HCT116 (cell line): Measurements from ENCODE around the gene DAGLB. TPM values are rescaled to one million over a fixed set of nuclear protein-coding genes. Genes with fewer than 3 reads are reported as not detected.

Experiments used
- ATAC-seq: fragments of 200-7000 bp; cut with Tn5 transposase; 2 replicates; pipeline ENCODE4 v1.9.1; 2020; ENCODE audit warnings: mild to moderate bottlenecking, moderate library complexity
- BruUV-seq: library from RNA; stranded (reverse); fragments of 400-500 nt; replicated peaks from 2 replicates; lab custom pipeline; 2021; lab: Mats Ljungman, UMichigan
- CTCF ChIA-PET: fragments of 300-600 bp; sonication (Branson Sonifier 250); formaldehyde crosslinking; loops from one replicate; lab custom pipeline; 2021; ENCODE audit warnings: antibody characterized with exemption; lab: Charles Lee
- POLR2A ChIA-PET: fragments of 300-600, 350-600 bp; sonication (Branson Sonifier 250); formaldehyde crosslinking; loops from one replicate; lab custom pipeline; 2021; ENCODE audit warnings: antibody characterized with exemption; lab: Charles Lee
- RAD21 ChIA-PET, 2 experiments: fragments of 300-600 bp; sonication (Branson Sonifier 250); formaldehyde crosslinking; loops; one replicate each; lab custom pipeline; 2023; ENCODE audit warnings: low total read pairs in 2 of 2; ENCODE audit not compliant: uncharacterized antibody in 2 of 2, unreplicated experiment in 2 of 2, low non-redundant PET in 1 of 2; lab: Charles Lee
- DNase-seq: peaks from one replicate; pipeline ENCODE4 v3.0.0-alpha.2; 2010; ENCODE audit warnings: low read depth, low spot score
- H2AFZ ChIP-seq: fragments of 200-600 bp; shearing (Covaris generic), sonication (generic); 2 replicates; pipeline ENCODE4 v1.6.1; 2017; ENCODE audit warnings: low read depth, mixed run types, mixed read lengths, antibody characterized with exemption, low read length; ENCODE audit not compliant: poor library complexity, severe bottlenecking
- H3K27ac ChIP-seq: 2 replicates; pipeline ENCODE4 v1.5.1; 2012; ENCODE audit warnings: low read depth, low read length
- H3K27me3 ChIP-seq: fragments of 200-600 bp; sonication (generic); 2 replicates; pipeline ENCODE4 v1.6.1; 2016; ENCODE audit warnings: mixed run types, low read length, mixed read lengths; ENCODE audit not compliant: insufficient read depth
- H3K36me3 ChIP-seq, 2 experiments: fragments of 200-500 bp in 1 of 2; fragments of 200-600 bp in 1 of 2; sonication (Bioruptor generic) in 1 of 2; sonication (generic) in 1 of 2; 2 replicates each; pipeline versions ENCODE4 v1.5.1 to v1.6.1; 2014 to 2016; ENCODE audit warnings: low read length in 2 of 2, inconsistent platforms in 1 of 2, mixed read lengths in 1 of 2, mixed run types in 1 of 2; ENCODE audit not compliant: insufficient read depth in 2 of 2, control insufficient read depth in 1 of 2
- H3K4me1 ChIP-seq, 2 experiments: fragments of 200-600 bp in 1 of 2; sonication (generic) in 1 of 2; 2 replicates each; pipeline versions ENCODE4 v1.5.1 to v1.6.1; 2012 to 2017; ENCODE audit warnings: low read length in 2 of 2, inconsistent platforms in 1 of 2, mild to moderate bottlenecking in 1 of 2, mixed read lengths in 1 of 2, mixed run types in 1 of 2, moderate library complexity in 1 of 2; ENCODE audit not compliant: insufficient read depth in 2 of 2, control insufficient read depth in 1 of 2
- H3K4me2 ChIP-seq: fragments of 200-600 bp; sonication (generic); 2 replicates; pipeline ENCODE4 v1.6.1; 2017; ENCODE audit warnings: mixed run types, low read length, mixed read lengths
- H3K4me3 ChIP-seq, 2 experiments: fragments of 200-600 bp in 1 of 2; sonication (generic) in 1 of 2; replicated peaks in 1 of 2; 2 replicates each; pipeline ENCODE4 v1.5.1; 2011 to 2016; ENCODE audit warnings: low read length in 2 of 2, control low read depth in 1 of 2, low read depth in 1 of 2, mild to moderate bottlenecking in 1 of 2, mixed read lengths in 1 of 2, mixed run types in 1 of 2
- H3K79me2 ChIP-seq: fragments of 200-600 bp; sonication (generic); 2 replicates; pipeline ENCODE4 v1.6.1; 2017; ENCODE audit warnings: mild to moderate bottlenecking, mixed run types, low read length, moderate library complexity, mixed read lengths; ENCODE audit not compliant: insufficient read depth
- H3K9ac ChIP-seq: fragments of 200-600 bp; sonication (generic); 2 replicates; pipeline ENCODE4 v1.6.1; 2016; ENCODE audit warnings: low read length, mixed read lengths
- H3K9me2 ChIP-seq: fragments of 200-600 bp; sonication (generic), shearing (Covaris generic); 2 replicates; pipeline ENCODE4 v1.6.1; 2017; ENCODE audit warnings: mixed run types, mild to moderate bottlenecking, moderate library complexity; ENCODE audit not compliant: insufficient read depth
- H3K9me3 ChIP-seq, 2 experiments: fragments of 200-500 bp in 1 of 2; fragments of 200-600 bp in 1 of 2; sonication (Bioruptor generic) in 1 of 2; sonication (generic) in 1 of 2; 2 replicates each; pipeline ENCODE4 v1.6.1; 2014 to 2017; ENCODE audit warnings: low read length in 2 of 2, mixed read lengths in 2 of 2, inconsistent platforms in 1 of 2, low read depth in 1 of 2, mild to moderate bottlenecking in 1 of 2, mixed run types in 1 of 2, moderate library complexity in 1 of 2; ENCODE audit not compliant: control insufficient read depth in 1 of 2, insufficient read depth in 1 of 2
- H4K20me1 ChIP-seq: fragments of 200-600 bp; sonication (generic), shearing (Covaris generic); 2 replicates; pipeline ENCODE4 v1.6.1; 2017; ENCODE audit warnings: mixed run types, mild to moderate bottlenecking, moderate library complexity; ENCODE audit not compliant: insufficient read depth
- CBX3 ChIP-seq: IDR thresholded peaks from 2 replicates; pipeline ENCODE4 v1.6.1; 2012; ENCODE audit warnings: low read depth
- CEBPB ChIP-seq: IDR thresholded peaks from 2 replicates; pipeline ENCODE4 v1.6.1; 2012; ENCODE audit warnings: low read depth
- EGR1 ChIP-seq: IDR thresholded peaks from 2 replicates; pipeline ENCODE4 v1.6.1; 2012; ENCODE audit warnings: low read depth
- JUND ChIP-seq: IDR thresholded peaks from 2 replicates; pipeline ENCODE4 v1.6.1; 2012
- POLR2A ChIP-seq: IDR thresholded peaks from 2 replicates; pipeline ENCODE4 v1.7.0; 2011; ENCODE audit warnings: borderline replicate concordance; ENCODE audit not compliant: insufficient read depth, insufficient read length; ENCODE audit errors: extremely low read depth
- intact Hi-C: fragments of 100-400 bp; cut with micrococcal nuclease; formaldehyde crosslinking; loops from 2 replicates; pipeline ENCODE4 v1.10.0; 2022
- total RNA-seq: library from RNA; stranded (reverse); gene quantifications from one replicate; pipeline ENCODE4 v1.2.1, GENCODE V29; 2021; ENCODE audit not compliant: unreplicated experiment
- TF ChIP-seq, protein P1 (sequence below): IDR thresholded peaks from 2 replicates; pipeline ENCODE4 v1.6.1; 2011; ENCODE audit warnings: mild to moderate bottlenecking, low read length, moderate library complexity; ENCODE audit not compliant: insufficient replicate concordance; ENCODE audit errors: extremely low read depth

The DAGLB gene
- total RNA-seq, 1 experiment from 2014 or later = 30.2 TPM

DNA sequence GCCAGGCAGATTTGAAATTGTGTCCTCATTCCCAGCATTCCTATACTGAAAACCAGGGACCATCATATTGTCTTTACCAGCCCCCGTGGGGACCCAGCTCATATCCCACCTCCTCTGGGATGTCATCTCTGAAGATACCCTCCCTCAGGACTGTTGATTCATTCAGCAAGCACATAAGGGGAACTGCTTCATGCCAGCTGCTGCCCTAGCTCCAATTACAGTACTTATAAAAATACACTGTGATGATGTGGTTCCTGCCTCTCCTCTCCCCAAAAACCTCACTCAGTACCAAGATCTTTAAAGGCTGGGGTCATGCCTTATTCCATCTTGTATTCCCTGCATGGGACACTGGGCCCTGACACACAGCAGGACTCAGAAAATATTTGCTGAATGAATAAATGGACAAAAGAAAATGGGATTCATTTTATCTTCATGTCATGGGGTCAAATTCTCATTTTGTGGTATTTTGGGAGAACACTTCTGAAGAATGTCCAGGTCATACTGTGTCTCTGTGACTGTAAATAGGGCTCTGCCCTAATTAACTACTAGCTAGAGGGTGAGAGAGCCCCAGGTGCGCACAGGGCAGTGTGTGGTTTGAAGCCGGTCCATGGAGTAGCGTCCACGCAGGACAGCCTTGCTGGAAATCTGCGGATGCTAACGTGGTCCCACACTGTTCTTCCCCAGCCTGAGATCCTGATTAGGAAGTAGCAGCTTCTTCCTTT, 29.0 kb upstream of the DAGLB start:
- no peak for DNase-seq
- H3K9me2 ChIP-seq = no peaks in the 10 kb centered on the region
- no peak overlapping the region for H3K27ac ChIP-seq
- peaks cover 23% of the 10 kb centered on the region for H4K20me1 ChIP-seq
- no peaks in the 10 kb centered on the region for H3K27me3 ChIP-seq
- TF ChIP-seq JUND (no peak), CBX3 (no peak), EGR1 (no peak), POLR2A (no peak), CEBPB (no peak)
- TF ChIP-seq, protein P1, sequence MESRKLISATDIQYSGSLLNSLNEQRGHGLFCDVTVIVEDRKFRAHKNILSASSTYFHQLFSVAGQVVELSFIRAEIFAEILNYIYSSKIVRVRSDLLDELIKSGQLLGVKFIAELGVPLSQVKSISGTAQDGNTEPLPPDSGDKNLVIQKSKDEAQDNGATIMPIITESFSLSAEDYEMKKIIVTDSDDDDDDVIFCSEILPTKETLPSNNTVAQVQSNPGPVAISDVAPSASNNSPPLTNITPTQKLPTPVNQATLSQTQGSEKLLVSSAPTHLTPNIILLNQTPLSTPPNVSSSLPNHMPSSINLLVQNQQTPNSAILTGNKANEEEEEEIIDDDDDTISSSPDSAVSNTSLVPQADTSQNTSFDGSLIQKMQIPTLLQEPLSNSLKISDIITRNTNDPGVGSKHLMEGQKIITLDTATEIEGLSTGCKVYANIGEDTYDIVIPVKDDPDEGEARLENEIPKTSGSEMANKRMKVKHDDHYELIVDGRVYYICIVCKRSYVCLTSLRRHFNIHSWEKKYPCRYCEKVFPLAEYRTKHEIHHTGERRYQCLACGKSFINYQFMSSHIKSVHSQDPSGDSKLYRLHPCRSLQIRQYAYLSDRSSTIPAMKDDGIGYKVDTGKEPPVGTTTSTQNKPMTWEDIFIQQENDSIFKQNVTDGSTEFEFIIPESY = no peak
- RAD21 ChIA-PET = no interaction called here
- H3K9ac ChIP-seq = no peak overlapping the region
- CTCF ChIA-PET = no interaction called here
- BruUV-seq = no TSS peak
- peaks cover 98% of the 10 kb centered on the region for H3K79me2 ChIP-seq
- H3K36me3 ChIP-seq = peaks cover 14 to 45% of the 10 kb centered on the region in 2 experiments; a peak in 2 of 4 replicates
- peaks cover 0 to 8% of the 10 kb centered on the region in 2 experiments; a peak in 2 of 4 replicates for H3K4me1 ChIP-seq
- no peak for ATAC-seq
- POLR2A ChIA-PET = no interaction called here
- intact Hi-C loops = no loop called here
- no peaks in the 10 kb centered on the region for H3K9me3 ChIP-seq
- H3K4me3 ChIP-seq = no peak overlapping the region
- H3K4me2 ChIP-seq = no peak overlapping the region
- no peak overlapping the region for H2AFZ ChIP-seq
